Measurements from ENCODE around the gene CCDC150.

DNA sequence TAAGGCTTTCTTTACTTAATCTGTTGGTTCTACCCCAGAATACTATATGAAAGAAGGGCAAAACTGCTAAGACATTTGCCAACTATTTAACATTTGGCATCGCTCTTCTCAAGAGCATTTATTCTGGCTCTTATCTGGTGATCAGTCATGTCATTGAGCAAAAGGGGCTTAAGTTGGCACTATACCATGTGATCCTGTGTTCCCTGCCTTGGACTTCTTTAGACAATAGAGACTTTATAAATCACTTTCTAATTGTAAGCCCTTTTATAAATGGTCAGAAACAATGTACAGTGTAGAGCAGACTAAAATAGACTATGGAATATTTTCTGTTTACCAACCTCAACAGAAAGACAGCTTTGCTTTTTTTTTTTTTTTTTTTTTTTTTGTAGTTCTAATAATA, 107.9 kb downstream of the CCDC150 start:
- TF ChIP-seq, protein P1, sequence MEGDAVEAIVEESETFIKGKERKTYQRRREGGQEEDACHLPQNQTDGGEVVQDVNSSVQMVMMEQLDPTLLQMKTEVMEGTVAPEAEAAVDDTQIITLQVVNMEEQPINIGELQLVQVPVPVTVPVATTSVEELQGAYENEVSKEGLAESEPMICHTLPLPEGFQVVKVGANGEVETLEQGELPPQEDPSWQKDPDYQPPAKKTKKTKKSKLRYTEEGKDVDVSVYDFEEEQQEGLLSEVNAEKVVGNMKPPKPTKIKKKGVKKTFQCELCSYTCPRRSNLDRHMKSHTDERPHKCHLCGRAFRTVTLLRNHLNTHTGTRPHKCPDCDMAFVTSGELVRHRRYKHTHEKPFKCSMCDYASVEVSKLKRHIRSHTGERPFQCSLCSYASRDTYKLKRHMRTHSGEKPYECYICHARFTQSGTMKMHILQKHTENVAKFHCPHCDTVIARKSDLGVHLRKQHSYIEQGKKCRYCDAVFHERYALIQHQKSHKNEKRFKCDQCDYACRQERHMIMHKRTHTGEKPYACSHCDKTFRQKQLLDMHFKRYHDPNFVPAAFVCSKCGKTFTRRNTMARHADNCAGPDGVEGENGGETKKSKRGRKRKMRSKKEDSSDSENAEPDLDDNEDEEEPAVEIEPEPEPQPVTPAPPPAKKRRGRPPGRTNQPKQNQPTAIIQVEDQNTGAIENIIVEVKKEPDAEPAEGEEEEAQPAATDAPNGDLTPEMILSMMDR (IDR thresholded peaks at IDR 0.05) = no peak
- no peak for TF ChIP-seq EZH2 (IDR thresholded peaks at IDR 0.05; ENCODE audit: borderline replicate concordance, insufficient read depth, low read depth, low read length, poor library complexity, severe bottlenecking)

Data from B cell (primary cell).